HG03196 (cell line): ENCODE results near the gene ZBTB44.

Experiments used
- ATAC-seq: cut with Tn5 transposase; IDR thresholded peaks from one replicate; pipeline ENCODE4 v1.9.1; 2021; ENCODE audit not compliant: unreplicated experiment

ZBTB44 gene

GRCh38 chr11:130216221-130216550 is 98.5 kb downstream of the ZBTB44 start:
- ATAC-seq, result no peak

- ATAC-seq, result no peak
These were observed 99.0 kb downstream of the ZBTB44 start for GRCh38 chr11:130215531-130216220.

- no peak for ATAC-seq
These were observed 99.7 kb downstream of the ZBTB44 start for GRCh38 chr11:130214861-130215530.

- no peak for ATAC-seq
These were observed 100.8 kb downstream of the ZBTB44 start for GRCh38 chr11:130213979-130214281.

GRCh38 chr11:130213143-130213978 is 101.4 kb downstream of the ZBTB44 start:
- ATAC-seq, result peak; percentile 88

- ATAC-seq, result no peak
These were observed 102.2 kb downstream of the ZBTB44 start for GRCh38 chr11:130212431-130212961.

GRCh38 chr11:130211781-130212401 is 102.8 kb downstream of the ZBTB44 start:
- no peak for ATAC-seq

- ATAC-seq, result no peak
These were observed 103.6 kb downstream of the ZBTB44 start for GRCh38 chr11:130211144-130211543.

GRCh38 chr11:130209954-130210854 is 104.5 kb downstream of the ZBTB44 start:
- ATAC-seq, result no peak

- ATAC-seq, result no peak
These were observed 105.4 kb downstream of the ZBTB44 start for GRCh38 chr11:130209128-130209932.

- no peak for ATAC-seq
These were observed 106.2 kb downstream of the ZBTB44 start for GRCh38 chr11:130208241-130209127.

GRCh38 chr11:130206141-130206540 is 108.6 kb downstream of the ZBTB44 start:
- no peak for ATAC-seq

- no peak for ATAC-seq
These were observed 110.0 kb downstream of the ZBTB44 start for GRCh38 chr11:130204703-130205095.

- no peak for ATAC-seq
These were observed 110.7 kb downstream of the ZBTB44 start for GRCh38 chr11:130203766-130204702.

- ATAC-seq, result no peak
These were observed 111.7 kb downstream of the ZBTB44 start for GRCh38 chr11:130202818-130203689.

GRCh38 chr11:130202009-130202817 is 112.5 kb downstream of the ZBTB44 start:
- no peak for ATAC-seq
